ENCODE data around the gene MOB1A. TPM values are rescaled to one million over a fixed set of nuclear protein-coding genes. Genes with fewer than 3 reads are reported as not detected.

Gene MOB1A
- total and polyA plus RNA-seq, 2 of the 8 experiments (the other 6 are each of a cell fraction or from before 2014, with no cell fraction given), result 21.6 to 91.7 TPM

DNA sequence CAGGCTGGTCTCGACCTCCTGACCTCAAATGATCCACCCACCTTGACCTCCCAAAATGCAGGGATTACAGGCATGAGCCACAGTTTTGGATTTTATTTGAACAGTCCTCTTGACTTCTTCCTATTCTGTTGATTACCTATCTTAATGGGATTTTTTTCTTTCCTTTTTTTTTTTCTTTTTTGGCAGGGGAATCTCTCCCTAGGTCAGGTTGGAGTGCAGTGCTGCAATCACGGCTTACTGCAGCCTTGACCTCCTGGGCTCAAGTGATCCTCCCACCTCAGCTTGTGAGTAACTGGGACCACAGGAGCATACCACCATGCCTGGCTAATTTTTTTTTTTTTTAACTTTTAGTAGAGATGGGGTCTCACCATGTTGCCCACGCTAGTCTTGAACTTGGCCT is 22.5 kb upstream of the MOB1A start (continued):
- TF ChIP-seq HDAC6 (IDR thresholded peaks at IDR 0.05; ENCODE audit: low read depth, low read length), result no peak

Measured in H1 (cell line).